Measurements from ENCODE around the gene TEDC2.
A peak's percentile ranks its signal among the peaks of the same experiment; 100 is the strongest.
"Not testable (repeated sequence)": the region's sequence is repeated elsewhere in the genome, so short reads cannot be mapped to it uniquely, and the experiment has no call there.

TEDC2 gene

DNA sequence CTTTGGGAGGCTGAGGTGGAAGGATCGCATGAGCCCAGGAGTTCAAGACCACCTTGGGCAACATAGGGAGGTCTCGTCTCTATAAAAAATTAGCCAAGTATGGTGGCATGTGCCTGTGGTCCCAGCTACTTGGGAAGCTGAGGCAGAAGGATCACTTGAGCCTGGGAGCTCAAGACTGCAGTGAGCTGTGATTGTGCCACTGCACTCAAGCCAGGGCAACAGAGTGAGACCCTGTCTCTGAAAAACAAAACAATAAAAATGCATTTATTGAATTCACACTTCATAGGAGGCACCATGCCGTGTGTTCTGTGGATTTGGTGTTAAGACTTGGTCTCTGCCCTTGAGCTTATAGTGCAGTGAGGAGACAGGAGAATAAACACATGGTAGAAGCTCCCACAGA, 17.4 kb downstream of the TEDC2 start:
- DNase-seq (ENCODE audit: low read depth in 2 of 2) = no peak

DNA sequence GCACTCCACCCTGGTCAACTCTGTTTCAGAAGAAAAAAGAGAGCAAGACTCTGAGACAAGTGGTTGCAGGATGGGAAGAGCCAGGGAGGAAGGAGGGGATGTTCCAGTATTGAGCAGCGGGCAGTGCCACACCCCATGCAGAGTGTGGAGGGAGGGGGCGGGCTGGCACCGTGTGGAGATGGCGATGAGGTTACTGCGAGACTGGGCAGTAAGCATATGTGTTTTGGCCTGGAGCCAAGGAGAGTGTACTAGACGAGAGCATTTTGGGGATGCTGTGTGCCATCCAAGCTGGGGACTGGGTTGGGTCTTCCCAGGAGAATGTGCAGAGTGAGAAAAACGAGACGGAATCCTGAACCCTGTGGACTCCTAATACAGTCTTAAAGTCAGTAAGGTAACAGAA, 18.4 kb downstream of the TEDC2 start:
- DNase-seq (ENCODE audit: low read depth in 2 of 2) = no peak

DNA sequence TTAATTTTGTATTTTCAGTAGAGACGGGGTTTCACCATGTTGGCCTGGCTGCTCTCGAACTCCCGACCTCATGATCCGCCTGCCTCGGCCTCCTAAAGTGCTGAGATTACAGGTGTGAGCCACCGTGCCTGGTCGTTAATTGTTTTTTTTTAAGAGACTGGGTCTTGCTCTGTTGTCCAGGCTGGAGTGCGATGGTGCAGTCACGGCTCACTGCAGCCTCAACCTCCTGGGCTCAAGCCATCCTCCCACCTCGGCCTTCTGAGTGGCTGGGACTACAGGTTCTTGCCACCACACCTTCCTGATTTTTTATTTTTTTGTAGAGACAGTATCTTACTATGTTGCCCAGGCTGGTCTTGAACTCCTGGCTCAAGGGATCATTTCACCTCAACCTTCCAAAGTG, 20.1 kb downstream of the TEDC2 start:
- DNase-seq (ENCODE audit: low read depth in 2 of 2) = not testable (repeated sequence)

DNA sequence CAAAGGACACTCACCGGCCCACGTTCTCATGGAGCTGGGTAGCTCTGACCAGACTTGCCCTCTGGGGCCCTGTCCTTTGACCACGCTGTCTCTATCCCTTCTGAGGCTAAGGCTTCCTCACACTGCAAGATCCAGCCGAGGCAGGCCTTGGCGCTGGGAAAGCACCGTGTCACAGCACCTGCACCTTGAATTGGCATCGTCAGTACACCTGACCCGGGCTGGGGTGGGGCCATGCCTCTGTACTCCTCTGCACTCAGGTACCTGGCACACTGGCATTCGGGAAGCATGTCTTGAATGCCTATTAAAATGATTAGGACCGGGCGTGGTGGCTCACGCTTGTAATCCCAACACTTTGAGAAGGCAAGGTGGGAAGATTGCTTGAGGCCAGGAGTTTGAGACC, 21.0 kb downstream of the TEDC2 start:
- no peak for DNase-seq (ENCODE audit: low read depth in 2 of 2)

DNA sequence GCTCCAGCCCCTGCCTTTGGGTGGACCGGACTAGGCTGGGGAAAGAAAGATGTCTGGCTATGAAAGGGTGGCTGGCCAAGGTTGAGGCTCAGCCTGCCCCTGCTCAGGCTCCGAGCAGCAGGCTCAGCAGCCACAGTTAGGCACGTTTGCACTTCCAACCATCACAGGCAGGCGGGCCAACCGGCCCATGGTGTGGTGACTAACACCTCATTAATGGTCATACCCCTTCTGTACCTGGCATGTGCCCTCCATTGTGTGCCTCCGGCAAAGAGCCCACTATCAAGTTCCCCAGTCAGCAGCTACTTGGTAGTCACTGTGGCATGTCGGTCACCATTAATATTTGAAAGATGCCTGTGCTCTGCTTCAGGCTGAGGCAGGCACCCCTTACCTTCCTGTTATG, 21.8 kb downstream of the TEDC2 start:
- no peak for DNase-seq (ENCODE audit: low read depth in 2 of 2)

DNA sequence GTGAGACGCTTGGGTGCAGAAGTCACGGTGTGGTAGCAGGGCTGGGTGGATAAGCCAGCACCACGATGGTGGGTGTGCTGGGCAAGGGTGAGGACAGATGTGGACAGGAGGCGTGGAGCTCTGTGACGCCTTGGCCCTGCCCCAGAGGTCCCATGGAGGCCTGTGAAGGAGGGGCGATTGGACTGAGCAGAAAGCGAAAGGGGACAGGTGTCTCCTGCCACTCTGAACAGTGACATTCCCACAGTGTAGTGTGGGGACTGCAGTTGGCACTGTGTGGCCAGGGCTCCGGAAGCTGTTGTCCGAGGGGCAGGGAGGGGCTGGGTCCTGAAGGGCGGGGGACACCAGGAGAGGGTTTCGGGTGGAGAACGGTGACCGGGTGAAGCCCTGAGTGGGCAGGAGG, 22.3 kb downstream of the TEDC2 start:
- no peak for DNase-seq (ENCODE audit: low read depth in 2 of 2)

DNA sequence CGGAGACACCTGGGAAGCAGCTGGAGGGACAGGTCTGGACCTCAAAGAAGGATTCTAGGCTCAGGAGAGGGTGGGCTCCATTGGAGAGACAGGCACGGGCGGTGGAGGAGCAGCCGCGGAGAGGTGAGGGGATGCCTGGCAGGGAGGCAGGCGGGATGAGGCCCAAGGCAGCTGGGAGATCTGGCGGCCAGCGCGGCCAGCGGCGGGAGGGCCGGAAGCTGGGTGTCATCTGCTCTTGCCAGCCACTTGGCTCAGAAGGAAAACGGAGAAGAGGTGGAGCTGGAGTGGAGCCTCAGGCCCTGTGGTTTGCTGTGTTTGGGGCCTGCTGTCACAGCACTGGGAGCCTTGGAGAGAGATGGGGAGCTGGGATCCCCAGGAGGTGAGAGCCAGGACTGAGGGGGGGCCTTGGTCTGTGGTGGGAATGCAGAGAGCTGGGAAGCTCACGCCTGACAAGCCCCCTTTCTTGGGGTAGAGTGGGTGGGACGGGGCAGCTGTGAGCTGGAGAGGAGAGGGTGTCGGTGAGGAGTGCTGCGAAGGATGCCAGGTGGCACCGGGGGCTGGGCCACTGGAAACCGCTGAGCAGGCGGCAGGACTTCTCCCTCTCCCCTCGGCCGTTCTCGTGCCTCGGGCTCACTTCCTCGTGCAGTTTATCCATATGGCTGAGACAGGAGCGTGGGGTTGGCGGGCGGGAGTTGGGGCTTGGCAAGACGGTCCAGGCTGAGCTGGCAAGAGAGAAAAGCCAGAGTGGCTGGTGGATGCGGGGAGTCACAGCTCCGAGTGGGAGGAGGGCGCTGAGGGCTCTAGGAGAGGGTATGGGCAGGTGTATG, 23.0 kb downstream of the TEDC2 start:
- no peak for DNase-seq (ENCODE audit: low read depth in 2 of 2)

DNA sequence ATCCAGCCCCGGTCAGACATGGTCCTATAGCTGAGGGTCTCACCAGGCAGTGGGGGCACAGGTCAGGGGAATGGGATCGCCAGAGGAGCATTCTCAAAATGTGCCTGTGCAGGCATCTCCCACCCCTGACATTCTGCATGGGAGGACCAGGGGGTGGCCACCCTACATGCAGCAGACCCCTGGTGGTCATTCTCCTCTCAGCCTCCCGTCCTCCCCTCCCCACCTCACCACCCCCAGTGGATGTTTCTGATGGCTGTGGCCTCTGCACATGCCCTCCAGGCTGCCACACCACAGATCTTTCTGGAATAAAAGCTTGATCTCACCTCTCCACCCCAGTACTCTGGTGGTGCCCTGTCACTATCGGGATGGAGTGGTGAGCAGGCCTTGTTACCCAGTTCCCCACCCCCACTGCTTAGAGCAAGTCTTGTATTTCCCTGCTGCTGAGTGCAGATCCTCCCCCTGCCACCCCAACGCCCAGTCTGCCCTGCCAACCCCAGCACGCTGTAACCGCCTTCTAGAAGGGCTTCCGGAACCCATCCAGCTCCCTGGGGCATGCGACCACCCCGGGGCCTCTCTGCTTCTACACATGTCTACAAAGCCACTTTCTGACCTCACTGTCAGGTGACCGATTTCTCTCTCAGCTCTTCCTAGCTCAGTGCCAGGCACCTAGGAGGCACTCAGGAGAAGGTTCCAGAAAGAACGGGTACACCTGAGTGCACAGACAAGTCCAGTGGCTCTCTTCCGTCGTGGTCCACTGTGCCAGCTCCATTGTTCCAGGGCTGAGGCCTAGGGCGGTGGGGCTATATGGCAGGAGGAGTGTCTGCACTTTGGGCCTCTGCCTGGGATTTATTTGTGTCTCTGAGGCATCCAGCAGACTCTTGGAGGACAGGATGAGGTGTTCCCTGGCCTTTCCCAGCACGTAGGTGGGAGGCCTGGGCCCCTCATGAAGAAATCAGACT, 24.3 kb downstream of the TEDC2 start:
- DNase-seq (ENCODE audit: low read depth in 2 of 2) = no peak

DNA sequence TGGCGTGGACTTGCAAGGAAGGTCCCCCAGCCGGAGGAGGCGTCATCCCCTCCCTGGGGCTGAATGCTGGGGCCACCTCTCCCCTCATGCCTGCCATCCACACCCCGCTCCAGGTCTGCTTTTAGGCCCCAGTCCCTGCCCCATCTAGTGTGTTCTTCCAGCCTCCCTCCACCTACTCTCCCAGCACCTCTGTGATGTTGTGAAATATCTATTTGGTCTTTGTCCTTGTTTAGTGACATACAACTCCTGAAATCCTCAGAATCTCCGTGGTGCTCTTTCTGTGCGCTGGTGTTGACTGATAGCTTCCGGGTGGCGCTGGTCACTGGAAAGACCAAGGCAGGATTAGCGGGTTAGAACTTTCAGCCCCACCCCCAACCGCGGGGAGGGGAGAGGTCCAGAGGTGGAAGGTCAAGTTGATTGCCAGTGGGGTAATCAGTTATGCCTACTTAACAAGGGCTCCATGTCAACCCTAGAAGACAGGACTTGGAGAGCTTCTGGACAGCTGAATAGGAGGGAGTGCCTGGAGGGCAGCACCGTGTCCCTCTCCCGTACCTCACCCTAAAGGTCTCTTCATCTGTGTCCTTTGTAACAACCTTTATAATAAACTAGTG, 25.1 kb downstream of the TEDC2 start:
- no peak for DNase-seq (ENCODE audit: low read depth in 2 of 2)

DNA sequence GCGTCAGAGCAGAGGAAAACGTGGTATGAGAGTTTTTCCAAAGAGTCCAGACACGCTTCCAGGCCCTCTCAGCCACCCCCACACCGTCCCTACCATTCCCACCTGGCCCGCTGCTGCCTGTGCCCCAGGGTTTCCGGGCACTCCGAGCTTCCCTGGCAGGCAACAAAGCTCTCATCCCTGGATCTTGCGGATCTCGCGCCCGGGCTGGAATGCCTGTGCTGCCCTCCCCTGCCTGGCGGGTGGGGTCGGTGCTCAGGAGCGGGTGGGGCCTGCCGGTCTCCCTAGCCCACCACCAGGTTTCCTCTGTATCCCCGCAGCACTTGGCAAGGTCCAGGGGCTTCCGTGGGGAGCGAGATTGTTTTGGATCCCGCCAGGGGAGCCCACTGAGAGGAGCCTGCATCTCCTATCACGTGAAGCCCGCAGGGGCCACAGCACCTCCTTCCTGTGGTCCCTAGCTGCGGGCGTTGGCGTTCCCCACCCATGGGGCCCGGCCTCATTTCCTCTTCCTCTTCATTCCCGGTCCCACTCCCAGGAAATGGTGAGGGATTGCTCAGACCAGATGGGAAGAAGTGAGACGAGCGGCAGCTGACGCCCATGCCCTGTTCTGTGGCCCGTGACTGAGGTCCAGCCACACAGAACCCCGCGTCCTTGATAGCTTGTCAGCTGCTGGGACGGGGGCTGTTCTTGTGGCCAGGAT, 26.1 kb downstream of the TEDC2 start:
- no peak for DNase-seq (ENCODE audit: low read depth in 2 of 2)

DNA sequence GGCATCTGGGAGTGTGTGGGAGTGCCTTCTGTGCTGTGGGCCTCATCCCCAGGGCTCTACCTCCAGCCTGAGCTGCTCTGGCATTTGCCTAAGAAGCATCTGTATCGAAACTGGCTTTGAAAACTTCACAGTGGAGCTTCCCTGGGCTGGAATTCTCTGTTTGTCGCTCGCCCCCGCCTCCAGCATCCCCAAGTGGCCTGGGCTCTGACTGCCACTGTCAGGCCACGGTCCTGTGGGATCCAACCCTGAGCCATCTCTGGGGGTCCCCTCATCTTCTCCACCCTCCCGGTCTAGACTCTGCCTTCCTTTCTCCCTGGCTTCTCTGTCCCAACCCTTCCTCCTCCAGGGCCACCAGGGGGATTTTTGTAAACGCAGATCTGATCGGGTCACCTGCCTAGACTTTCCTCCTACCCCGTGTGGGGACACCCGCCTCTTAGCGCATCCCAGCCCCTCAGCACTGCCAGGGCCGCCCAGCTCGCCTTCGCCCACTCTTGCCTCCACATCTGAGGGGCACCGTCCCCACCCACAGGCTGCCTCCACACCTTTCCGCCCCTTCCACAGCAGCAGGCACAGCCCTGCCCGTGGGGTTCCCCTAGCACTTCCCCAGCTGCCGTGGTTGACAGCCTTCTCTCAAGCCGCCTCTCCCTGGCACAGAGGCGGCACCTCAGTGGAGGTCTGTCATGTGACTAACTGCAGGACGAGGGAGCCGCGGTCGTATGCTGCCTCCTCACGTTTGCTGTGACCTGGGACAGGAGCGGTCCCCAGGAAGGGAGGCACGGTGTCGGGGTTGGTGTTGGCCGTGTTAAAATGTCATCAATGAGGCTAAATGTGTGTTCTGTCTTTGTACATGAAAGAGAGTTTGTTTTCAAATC, 27.0 kb downstream of the TEDC2 start:
- peak; percentile 51 to 67 for DNase-seq (ENCODE audit: low read depth in 2 of 2)

DNA sequence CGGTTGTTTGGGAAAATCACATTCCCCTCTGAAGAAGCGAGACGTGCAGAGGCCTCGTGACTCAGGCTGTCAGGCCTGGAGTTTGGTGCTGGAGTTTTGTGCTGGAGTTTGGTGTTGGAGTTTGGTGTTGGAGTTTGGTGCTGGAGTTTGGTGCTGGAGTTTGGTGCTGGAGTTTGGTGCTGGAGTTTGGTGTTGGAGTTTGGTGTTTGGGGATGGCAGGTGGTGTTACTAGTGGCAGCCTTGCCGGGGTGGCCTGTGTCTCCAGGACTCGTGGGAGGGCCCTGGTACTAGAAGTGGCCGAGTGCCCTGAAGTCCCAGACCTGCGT, 27.6 kb downstream of the TEDC2 start:
- DNase-seq (ENCODE audit: low read depth in 2 of 2) = no peak

DNA sequence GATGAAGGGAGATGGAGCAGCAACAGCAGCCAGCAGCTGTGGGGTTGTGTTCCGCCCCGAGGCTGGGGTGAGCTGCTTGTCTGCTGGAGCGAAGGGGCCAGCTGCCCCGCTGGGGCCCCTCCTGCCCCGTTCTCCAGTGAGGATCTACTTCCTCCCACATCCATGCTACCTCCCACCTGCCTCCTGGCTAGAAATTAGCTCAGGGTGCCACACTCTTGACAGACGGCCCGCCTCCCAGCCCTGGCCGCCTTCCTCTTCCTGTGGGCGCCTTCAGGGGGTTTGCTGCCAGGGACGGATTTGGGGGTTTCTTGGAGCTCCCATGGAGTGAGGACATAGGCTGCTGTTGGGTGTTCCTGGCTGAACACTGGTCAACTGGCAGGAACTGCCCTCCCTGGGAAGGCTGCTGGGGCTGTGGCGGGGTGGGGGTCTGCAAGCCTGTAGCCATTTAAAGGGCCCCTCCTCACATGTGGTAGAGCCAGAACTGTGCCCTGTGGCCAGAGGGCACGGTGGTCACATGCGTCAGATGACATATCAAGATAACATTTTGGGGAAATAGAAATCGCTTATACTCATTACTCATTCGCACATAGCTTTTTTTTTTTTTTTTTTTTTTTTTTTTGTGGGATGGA, 28.1 kb downstream of the TEDC2 start:
- DNase-seq (ENCODE audit: low read depth in 2 of 2) = no peak

DNA sequence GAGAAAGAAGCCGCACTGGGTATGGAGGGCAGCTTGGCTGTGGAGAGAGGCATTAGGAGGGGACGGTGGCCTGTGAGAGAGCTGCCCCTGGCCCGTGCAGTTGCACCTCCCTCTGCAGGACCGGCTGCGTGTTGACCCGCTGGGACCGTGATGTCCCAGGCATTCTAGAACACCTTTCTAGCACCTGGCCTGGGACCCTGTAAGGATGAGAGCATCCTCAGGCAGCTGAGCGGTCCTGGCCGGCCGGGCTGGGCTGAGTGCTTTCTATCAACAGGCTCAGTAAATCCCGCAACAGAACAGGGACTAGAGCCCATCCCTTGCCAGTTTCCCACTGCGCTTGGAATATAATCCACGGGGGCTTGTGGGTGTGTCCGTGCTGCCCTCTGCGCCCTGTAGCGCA, 29.7 kb downstream of the TEDC2 start:
- DNase-seq (ENCODE audit: low read depth in 2 of 2) = no peak

DNA sequence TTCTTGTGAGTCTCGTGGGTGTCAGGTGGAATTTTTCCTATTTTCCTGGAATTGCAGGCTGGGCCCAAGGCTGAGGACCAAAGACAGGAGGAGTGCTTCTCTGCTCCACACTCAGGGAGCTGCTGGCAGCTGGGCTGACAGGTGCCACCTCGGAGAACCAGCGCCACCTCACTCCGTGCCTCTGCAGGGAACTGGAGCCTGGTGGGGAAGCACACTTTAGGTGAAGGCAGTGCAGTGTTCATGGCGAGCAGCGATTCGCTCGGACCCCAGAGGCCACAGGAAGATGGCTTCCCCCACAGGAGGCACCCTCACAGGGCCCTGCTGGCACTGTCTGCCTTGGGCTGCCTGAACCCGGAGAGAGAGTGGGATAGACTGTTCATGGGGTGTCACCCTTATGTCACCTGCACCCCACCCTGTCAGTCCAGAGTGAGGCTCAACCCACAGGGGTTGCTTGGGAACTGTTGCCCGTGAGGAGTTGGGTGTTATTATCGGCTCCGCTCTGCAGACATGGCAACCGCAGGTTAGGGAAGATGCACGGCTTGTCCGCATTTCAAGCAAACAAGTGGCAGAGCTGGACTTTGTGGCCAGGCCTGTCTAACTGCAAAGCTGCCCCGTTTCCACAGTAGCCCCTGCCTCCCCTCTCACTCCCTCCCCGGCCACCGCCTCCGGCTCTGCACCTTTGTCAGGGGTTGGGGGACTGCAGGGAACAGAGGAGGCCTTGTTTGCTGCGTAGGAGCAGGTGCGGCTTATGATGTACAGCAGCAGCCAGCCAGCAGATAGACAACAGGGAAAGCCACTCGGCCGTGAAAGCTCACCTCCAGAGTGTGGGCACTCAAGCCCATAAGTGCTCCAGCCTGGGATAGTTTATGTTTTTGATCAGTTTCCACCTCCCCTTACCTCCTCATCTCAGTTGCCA, 30.5 kb downstream of the TEDC2 start:
- no peak for DNase-seq (ENCODE audit: low read depth in 2 of 2)

DNA sequence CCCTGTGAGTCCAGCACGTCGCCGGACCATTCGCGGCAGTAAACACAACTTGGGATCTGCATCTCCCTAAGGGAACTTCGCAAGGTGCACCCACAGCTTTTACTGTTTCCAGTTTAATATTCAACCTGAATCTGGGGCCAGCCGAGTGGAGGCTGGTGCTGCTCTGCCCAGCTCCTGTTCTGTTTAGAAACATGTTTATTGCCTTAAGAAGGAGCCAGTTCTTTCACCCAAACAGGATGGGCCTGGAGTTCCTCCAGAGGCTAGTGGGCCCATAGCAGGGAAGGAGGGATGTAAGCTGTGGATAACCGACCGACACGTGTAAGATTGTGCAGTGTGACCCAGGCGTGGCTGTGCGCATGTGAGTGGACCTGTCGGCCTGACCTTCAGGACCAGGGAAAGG, 32.4 kb downstream of the TEDC2 start:
- no peak for DNase-seq (ENCODE audit: low read depth in 2 of 2)

DNA sequence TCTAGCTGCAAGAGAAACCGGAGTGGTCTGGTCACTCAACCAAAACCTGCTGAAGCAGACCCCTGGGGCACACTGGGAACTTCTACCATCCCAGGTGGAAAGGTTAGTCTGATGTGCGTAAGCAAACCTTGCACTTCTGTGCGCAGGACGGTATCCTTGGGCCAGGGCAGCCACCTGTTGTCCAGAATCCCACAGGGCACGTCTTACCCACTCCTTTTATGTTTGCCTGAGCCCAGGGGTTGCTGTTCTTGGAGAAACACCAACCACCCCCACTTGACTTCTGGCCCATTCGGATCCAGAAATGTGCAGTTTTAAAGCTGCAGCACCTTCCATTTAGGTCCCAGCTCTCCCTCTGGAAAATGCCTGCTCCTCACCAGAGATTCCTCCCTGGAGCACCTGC, 33.7 kb downstream of the TEDC2 start:
- DNase-seq (ENCODE audit: low read depth in 2 of 2) = no peak

DNA sequence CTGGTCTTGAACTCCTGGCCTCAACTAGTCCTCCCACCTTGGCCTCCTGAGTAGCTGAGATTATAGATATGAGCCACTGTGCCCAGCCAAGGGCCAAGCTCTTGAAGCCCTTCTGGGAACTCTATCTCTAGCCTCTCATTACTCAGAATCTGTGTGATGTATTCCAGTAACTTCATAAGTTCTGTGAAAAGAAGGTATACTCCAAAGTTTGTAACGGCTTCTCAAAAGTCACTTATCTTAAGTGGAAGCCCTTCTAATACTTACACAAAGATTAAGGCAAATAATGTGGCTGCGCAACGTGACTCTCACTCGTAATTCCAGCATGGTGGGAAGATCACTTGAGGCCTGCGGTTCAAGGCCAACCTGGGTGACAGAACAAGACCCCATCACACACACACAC, 34.7 kb downstream of the TEDC2 start:
- no peak for DNase-seq (ENCODE audit: low read depth in 2 of 2)

DNA sequence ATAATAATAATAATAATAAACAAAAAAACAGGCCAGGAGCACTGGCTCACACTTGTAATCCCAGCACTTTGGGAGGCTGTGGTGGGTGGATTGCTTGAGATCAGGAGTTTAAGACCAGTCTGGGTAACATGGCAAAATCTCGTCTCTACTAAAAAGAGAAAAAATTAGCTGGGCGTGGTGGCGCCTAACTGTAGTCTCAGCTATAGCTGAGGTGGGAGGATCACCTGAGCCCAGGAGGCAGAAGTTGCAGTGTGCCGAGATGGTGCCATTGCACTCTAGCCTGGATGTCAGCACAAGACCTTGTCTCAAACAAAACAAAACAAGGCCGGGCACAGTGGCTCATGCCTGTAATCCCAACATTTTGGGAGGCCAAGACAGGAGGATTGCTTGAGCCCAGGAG, 35.1 kb downstream of the TEDC2 start:
- no peak for DNase-seq (ENCODE audit: low read depth in 2 of 2)

Data from stimulated activated CD8-positive, alpha-beta memory T cell treated with anti-CD3 and anti-CD28 coated beads, Interleukin-2, amount 100 ng/mL, for 1 hour (primary cell).